Measurements from ENCODE around the gene ZNF324.
A peak's percentile ranks its signal among the peaks of the same experiment; 100 is the strongest.

ZNF324 gene

DNA sequence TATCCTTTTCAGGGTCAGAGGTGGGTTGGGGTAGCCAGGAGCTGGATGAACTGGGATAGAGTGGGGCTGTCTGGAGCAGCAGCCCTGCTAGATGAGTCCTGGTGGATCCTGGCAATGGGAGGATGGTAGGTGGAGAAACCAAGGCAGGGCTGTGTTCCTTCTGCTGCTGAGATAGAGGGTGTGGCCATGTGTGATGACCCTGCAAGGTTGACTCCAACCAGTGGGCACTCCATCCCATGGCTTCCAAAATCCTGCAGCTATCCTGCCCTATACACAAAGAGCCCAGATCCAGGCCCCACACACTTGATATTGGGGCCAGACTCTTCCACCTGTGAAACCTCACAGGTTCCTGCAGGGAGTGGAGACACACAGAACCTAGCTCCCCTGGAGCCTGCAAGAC, 6.9 kb downstream of the ZNF324 start:
- no peak for DNase-seq

DNA sequence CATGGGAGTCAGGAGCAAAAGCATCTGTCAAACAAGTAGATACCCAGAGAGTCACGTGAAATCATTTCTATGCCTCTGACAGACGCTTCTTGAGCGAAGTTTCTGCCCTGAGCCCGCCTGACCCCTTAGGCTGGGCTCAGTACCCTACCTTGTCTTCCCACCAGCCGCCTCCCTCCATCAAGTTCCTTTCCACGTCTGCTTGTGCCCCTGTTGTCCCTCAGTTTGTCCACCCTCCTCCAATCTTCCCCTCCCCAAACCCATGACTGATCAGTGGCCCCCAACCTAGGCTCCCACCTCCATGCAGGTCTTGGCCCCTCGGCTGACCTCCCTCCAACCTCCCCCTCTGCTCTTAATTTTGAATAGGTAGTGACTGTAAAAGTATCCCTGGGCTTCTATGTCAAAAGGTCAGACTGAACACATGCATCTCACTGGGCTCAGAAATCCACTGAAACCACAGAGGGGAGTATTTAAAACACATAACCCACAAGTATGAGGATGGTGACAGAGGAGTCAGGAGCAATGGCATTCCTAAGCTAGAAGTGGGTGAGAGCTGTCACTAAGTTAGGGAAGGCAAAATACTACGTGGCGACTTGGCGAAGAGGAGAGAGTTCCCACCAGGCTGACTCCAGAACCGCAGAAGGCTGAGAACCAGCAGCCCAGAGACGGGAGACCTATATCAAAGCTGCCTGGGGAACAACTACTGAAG, 7.6 kb downstream of the ZNF324 start:
- no peak for DNase-seq

DNA sequence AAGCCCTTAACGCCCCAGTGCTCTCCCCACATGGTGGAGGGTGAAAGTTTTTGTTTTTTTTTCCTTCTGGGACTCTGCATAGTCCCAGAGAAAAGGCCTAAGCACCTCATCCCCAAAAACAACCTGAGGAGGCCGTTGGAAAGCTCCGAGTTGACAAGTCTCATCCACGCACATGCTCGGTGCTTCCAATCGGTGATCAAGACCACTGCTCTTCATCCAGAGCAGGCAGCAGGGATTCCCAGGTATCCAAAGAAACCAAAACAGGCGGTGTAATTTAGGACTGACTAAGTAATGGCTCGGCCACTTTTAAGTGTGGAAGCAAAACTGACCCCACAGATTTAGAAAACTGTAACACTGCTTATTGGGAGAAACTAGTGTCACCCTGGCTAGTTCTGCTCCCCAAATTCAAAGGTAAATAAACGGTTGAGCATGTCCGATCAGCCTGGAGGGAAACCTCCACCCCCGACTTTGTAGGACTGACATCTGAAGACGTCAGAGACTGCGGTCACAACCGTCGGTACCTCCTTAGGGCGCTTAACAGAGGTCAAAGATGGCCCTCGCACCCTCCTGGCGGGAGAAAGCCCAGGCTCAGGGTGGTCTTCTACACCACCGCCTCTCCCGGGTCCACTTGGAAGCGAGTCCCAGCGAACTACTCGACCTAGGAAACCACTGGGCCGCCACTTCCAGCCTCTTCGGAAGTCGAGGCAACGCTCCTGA, 8.3 kb downstream of the ZNF324 start:
- no peak for DNase-seq

GRCh38 chr19:58475714-58476497, 9.0 kb downstream of the ZNF324 start, which contains the start of gene ZNF446:
ZNF446 (plus strand) TSS chr19:58476352; CDS start chr19:58477219, 867 bp downstream.
- DNase-seq, result peak; percentile 98

- no peak for DNase-seq
Measured at GRCh38 chr19:58476498-58477015, 9.7 kb downstream of the ZNF324 start.

DNA sequence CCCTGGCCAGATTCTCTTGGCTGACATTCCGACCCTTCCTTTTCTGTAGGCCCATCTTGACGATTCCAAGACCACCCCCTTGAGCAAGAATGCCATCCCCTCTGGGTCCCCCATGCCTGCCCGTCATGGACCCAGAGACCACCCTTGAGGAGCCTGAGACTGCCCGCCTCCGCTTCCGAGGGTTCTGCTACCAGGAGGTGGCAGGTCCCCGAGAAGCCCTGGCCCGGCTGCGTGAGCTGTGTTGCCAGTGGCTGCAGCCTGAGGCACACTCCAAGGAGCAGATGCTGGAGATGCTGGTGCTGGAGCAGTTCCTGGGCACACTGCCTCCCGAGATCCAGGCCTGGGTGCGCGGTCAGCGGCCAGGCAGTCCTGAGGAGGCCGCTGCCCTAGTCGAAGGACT, 10.2 kb downstream of the ZNF324 start:
- DNase-seq, result no peak

GRCh38 chr19:58477871-58478270, 11.0 kb downstream of the ZNF324 start:
- no peak for DNase-seq

GRCh38 chr19:58479303-58479702, 12.4 kb downstream of the ZNF324 start:
- DNase-seq, result no peak

DNA sequence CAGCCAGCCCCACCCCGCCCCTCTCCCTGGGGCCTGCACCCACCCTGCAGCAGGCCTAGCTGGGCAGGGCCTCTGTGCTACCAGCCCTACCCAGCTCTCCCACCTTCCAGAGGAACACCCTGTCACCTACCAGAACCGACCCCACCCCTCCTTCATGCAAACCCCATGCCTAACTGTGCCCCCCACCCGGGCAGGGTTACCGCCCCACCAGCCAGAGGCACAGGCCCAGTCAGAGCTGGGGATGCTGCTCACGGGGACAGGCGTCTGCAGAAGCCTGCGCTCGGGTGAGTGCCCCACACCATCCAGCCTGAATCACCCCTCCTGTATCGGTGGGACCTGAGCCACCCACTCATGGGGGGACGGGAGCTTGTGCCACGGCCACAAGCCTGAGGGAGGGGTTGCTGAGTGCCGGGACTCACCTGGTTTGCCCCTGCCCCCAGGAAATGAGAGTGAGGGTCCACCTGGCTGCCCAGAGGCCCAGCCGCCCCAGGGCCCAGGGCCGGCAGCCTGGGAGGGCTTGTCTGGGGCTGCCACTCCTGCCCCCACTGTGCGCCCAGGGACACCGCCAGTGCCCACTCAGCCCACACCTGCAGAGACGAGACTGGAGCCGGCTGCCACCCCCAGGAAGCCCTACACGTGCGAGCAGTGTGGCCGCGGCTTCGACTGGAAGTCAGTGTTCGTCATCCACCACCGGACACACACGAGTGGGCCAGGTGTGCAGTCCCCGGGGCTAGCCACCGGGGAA, 13.0 kb downstream of the ZNF324 start:
- DNase-seq, result no peak

DNA sequence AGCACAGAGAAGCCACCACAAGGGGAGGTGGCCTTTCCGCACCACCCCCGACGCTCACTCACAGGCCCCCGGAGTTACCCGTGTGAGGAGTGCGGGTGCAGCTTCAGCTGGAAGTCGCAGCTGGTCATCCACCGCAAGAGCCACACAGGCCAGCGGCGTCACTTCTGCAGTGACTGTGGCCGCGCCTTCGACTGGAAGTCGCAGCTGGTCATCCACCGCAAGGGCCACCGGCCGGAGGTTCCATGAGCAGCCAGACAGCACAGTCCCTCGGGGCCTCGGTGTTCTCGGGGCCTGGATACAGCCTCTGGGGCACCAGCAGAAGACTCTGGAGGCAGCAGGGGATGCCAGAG, 13.6 kb downstream of the ZNF324 start:
- DNase-seq, result no peak

- DNase-seq, result no peak
Measured at GRCh38 chr19:58480831-58481230, 14.0 kb downstream of the ZNF324 start.

DNA sequence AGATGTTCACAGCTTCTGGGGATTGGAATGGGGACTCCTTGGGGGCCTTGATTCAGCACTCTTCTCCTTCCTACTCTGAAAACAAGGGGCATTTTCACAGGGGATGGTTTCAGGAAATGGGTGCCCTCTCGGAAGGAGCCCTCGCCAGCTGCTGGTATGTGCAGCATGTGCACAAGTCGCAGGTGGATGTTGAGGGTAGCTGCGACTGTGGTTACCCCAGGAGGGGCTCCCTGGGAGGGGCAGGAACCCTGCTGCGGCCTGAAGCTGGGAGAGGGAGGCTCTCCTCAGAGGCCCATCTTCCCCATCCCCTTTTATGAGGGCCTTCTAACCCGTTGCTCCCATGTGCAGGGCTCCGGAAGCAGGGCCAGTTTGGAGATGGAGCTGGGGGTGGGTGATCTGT, 15.5 kb downstream of the ZNF324 start:
- DNase-seq, result no peak

DNA sequence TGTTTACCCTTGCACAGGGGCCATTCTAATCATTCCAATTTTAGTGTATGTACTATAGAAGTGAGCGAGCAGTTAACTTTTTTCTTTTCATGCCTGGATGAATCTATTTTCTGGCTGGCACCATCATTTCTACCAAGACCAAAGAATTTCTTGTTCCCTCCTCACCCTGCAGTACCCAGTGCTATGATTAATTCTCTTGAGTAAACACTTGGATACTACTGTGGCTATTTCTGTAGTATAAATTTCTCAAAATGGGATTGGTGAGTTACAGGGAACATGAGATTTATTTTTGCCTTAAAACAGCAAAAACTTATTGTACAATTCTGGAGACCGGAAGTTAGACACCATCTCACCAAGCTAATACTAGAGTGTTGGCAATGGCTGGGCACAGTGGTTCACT, 16.9 kb downstream of the ZNF324 start:
- DNase-seq, result no peak

- DNase-seq, result peak; percentile 45
Measured at GRCh38 chr19:58484349-58484748, 17.5 kb downstream of the ZNF324 start.

DNA sequence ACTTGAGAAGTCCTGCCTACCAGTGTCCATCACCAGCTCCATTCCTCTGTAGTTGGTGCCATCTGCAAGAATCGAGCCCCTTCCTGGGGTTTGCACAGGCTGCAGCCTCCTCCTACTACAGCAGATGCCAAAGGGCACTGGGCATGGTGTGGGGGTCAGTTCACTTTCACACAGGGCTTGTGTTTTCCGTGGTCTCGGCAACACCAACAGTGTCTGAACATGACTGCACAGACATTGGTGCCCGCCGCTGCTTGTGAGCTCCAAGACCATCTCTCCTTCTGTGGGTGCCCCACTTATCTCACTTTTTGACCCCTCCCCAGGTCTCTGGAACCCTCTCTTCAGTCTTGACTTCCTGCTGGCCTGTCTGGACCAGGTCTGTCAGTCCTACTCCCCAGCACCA, 24.5 kb downstream of the ZNF324 start:
- no peak for DNase-seq

DNA sequence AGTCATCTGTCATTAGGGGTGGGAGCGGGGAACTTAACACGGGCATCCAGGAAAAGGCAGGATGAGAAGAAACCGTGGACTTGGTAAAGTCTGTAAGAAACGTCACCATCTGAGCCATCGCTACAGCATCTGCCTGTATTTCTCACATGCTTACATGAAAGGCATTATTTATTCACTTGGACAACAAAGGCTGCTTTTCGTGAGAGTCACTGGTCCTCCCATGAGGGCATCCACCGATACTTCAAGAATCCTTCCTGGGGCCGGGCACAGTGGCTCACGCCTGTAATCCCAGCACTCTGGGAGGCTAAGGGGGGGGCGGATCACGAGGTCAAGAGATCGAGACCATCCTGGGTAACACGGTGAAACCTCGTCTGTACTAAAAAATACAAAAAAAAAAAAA, 25.4 kb downstream of the ZNF324 start:
- DNase-seq, result no peak

GRCh38 chr19:58497634-58498170, 30.8 kb downstream of the ZNF324 start:
- DNase-seq, result no peak

DNA sequence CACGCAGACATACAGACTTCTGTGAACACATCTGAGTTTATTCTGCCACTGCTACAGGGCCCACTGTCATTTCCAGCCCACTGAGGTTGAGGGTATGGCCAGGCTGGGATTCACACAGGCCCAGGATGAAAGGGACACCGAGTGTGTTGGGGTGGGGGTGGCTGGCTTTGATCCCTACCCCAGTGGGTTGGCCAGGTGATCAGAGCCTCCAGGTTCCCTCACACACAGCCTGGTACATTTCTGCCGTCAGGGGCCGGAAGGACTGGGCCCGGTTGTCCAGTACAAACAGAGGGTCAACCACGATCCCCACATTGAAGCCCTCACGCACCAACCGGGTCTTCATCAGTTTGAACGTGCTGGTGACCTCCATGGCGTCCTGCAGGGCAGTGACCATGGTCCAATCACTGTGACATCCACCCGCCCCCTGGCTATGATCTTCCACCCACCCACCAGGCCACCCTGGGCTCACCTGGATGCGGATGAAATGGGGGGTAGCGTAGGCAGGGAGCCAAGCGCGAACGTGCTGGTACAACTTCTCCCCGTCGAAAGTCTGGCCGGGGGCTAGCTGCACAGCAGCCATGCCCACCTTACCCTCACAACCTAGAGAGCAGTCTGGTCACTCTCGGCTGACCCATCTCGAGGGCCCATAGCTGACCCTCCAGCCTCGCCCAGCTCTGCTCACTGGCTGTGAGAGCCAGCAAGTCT, 31.6 kb downstream of the ZNF324 start:
- DNase-seq, result no peak

DNA sequence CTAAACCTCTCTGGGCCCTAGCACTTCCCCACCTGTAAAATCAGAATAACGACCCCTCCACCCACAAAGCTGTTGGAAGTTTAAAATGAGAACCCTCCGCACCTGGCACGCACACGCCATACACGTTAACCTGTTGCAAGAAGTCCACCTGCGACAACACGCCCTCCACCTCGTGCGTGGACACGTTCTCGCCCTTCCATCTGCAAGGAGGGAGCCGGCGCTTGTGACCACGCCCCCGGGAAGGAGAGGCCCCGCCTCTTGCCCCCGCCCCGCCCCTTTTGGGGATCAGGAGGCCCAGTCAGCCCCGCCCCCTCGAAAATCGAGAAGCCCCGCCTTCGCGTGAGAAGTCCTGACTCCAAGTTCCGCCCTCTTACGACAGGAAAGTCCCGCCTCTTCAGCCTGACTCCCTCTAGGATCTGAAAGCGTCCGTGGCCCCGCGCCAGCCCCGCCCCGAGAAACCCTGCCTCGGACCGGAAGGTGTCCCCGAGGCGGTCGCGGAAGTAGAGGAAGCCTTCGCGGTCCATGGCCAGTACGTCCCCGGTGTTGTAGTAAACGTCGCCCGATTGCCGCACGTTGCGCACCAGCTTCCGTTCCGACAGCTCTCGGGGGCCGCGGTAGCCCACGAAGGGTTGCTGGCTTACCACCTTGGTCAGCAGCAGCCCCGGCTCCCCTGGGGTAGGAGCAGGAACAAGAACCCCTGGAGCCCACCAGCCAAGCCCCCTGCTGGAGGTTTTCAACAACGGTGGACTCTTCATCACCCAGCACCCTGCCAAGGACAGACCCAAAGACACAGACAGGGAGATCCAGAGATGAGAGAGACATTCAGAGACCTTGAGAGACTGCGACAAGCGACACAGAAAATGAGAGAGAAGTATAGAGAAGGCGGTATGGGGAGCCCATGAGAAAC, 32.4 kb downstream of the ZNF324 start:
- peak; percentile 100 for DNase-seq

GRCh38 chr19:58500242-58500641, 33.4 kb downstream of the ZNF324 start:
- no peak for DNase-seq
